Breast epithelium (tissue), 3 donors: ENCODE measurements around the gene TSHR.

Source experiments
- CTCF ChIP-seq, 3 donors: fragments of 450-650 bp; IDR thresholded peaks; one replicate each; pipeline ENCODE4 v1.5.1; 2016 to 2017; ENCODE audit warnings: antibody characterized with exemption in 3 of 3, mild to moderate bottlenecking in 3 of 3, moderate library complexity in 3 of 3
- POLR2A ChIP-seq: fragments of 450-650 bp; IDR thresholded peaks from one replicate; pipeline ENCODE4 v1.6.1; 2016; ENCODE audit warnings: antibody characterized with exemption, mild to moderate bottlenecking, moderate library complexity
- POLR2AphosphoS5 ChIP-seq, 3 donors: sonication (generic); formaldehyde crosslinking; IDR thresholded peaks; one replicate each; pipeline ENCODE4 v1.6.1; 2017; ENCODE audit warnings: antibody characterized with exemption in 3 of 3

- TF ChIP-seq CTCF (IDR thresholded peaks at IDR 0.05) = no peak
- TF ChIP-seq POLR2A = no peak
- TF ChIP-seq POLR2AphosphoS5 (IDR thresholded peaks at IDR 0.05) = no peak
These were observed 21.8 kb downstream of the TSHR start for GRCh38 chr14:80977221-80977620.
